ENCODE results near the gene EXOC4.

DNA sequence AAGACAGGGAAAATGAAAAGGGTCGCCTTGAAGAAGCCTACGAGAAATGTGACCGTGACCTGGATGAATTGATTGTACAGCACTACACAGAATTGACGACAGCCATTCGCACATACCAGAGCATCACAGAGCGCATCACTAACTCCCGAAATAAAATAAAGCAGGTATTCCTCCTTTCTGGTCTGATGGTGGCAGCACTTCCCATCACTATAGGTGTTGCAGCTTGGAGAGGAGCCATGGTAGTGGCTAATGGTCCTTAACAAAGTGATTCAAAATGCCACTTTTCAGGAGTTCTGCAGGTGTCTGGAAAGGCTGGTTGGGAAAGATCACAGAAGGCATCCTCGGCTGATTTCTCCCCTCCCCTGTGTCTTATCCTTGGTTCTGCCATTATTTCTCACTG lies 22.1 kb downstream of the EXOC4 start:
- TF ChIP-seq, protein P1, sequence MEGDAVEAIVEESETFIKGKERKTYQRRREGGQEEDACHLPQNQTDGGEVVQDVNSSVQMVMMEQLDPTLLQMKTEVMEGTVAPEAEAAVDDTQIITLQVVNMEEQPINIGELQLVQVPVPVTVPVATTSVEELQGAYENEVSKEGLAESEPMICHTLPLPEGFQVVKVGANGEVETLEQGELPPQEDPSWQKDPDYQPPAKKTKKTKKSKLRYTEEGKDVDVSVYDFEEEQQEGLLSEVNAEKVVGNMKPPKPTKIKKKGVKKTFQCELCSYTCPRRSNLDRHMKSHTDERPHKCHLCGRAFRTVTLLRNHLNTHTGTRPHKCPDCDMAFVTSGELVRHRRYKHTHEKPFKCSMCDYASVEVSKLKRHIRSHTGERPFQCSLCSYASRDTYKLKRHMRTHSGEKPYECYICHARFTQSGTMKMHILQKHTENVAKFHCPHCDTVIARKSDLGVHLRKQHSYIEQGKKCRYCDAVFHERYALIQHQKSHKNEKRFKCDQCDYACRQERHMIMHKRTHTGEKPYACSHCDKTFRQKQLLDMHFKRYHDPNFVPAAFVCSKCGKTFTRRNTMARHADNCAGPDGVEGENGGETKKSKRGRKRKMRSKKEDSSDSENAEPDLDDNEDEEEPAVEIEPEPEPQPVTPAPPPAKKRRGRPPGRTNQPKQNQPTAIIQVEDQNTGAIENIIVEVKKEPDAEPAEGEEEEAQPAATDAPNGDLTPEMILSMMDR (IDR thresholded peaks at IDR 0.05; ENCODE audit: low read depth, low read length, poor library complexity, severe bottlenecking): no peak
- no peak for TF ChIP-seq EZH2phosphoT487 (IDR thresholded peaks at IDR 0.05; ENCODE audit: borderline replicate concordance, low read length)

Data from DOHH2 (cell line).